HCT116 (cell line): ENCODE results near the gene ZNF532.

ENCODE experiments used
- EGR1 ChIP-seq: IDR thresholded peaks from 2 replicates; pipeline ENCODE4 v1.6.1; 2012; ENCODE audit warnings: low read depth
- ELF1 ChIP-seq: IDR thresholded peaks from 2 replicates; pipeline ENCODE4 v1.6.1; 2012; ENCODE audit warnings: low read depth, borderline replicate concordance
- EZH2 ChIP-seq: fragments of 200-600 bp; sonication (generic); IDR thresholded peaks from 2 replicates; pipeline ENCODE4 v1.6.1; 2017; ENCODE audit warnings: antibody characterized with exemption, mixed run types
- JUND ChIP-seq: IDR thresholded peaks from 2 replicates; pipeline ENCODE4 v1.6.1; 2012
- POLR2A ChIP-seq: IDR thresholded peaks from 2 replicates; pipeline ENCODE4 v1.7.0; 2011; ENCODE audit warnings: borderline replicate concordance; ENCODE audit not compliant: insufficient read depth, insufficient read length; ENCODE audit errors: extremely low read depth
- POLR2AphosphoS5 ChIP-seq: IDR thresholded peaks from 2 replicates; pipeline ENCODE4 v1.6.1; 2011; ENCODE audit warnings: mild to moderate bottlenecking, low read depth, low read length, moderate library complexity
- YY1 ChIP-seq: IDR thresholded peaks from 2 replicates; pipeline ENCODE4 v1.6.1; 2011; ENCODE audit warnings: low read length, low read depth, moderate library complexity, mild to moderate bottlenecking; ENCODE audit not compliant: insufficient replicate concordance; ENCODE audit errors: extremely low read depth
- TF ChIP-seq, protein P1 (sequence below), 3 experiments: fragments of 200-600 bp in 1 of 3; sonication (generic) in 1 of 3; IDR thresholded peaks in 2 of 3; conservative IDR thresholded peaks in 1 of 3; 2 replicates each; pipeline ENCODE4 v1.5.1; 2012 to 2017; ENCODE audit warnings: low read depth in 2 of 3, low read length in 2 of 3, antibody characterized with exemption in 1 of 3, borderline replicate concordance in 1 of 3, control low read depth in 1 of 3, mild to moderate bottlenecking in 1 of 3, mixed read lengths in 1 of 3, mixed run types in 1 of 3, moderate library complexity in 1 of 3; ENCODE audit not compliant: insufficient read depth in 1 of 3
- TF ChIP-seq, protein P2 (sequence below): IDR thresholded peaks from 2 replicates; pipeline ENCODE4 v1.6.1; 2011; ENCODE audit warnings: mild to moderate bottlenecking, low read length, moderate library complexity; ENCODE audit not compliant: insufficient replicate concordance; ENCODE audit errors: extremely low read depth
- TF ChIP-seq, protein P3 (sequence below): IDR thresholded peaks from 2 replicates; pipeline ENCODE4 v1.6.1; 2012

DNA sequence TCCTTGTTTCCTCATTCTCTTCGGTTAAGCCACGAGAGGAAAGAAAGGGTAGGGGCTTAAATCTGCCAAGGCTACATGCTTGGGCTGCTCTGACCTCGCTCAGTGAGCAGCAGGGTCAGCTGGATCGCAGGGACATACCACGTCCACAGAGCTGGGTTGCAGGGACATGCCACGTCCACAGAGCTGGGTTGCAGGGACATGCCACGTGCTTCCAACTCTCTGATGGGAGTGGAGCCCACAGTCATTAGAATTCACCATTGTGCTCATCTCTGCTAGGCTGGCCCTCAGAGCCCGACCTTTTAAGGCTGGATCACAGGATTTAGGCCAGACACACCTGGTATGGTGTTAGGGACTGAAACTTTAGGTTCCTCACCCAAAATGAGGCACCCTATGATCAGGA, 167.6 kb downstream of the ZNF532 start:
- TF ChIP-seq, protein P1, sequence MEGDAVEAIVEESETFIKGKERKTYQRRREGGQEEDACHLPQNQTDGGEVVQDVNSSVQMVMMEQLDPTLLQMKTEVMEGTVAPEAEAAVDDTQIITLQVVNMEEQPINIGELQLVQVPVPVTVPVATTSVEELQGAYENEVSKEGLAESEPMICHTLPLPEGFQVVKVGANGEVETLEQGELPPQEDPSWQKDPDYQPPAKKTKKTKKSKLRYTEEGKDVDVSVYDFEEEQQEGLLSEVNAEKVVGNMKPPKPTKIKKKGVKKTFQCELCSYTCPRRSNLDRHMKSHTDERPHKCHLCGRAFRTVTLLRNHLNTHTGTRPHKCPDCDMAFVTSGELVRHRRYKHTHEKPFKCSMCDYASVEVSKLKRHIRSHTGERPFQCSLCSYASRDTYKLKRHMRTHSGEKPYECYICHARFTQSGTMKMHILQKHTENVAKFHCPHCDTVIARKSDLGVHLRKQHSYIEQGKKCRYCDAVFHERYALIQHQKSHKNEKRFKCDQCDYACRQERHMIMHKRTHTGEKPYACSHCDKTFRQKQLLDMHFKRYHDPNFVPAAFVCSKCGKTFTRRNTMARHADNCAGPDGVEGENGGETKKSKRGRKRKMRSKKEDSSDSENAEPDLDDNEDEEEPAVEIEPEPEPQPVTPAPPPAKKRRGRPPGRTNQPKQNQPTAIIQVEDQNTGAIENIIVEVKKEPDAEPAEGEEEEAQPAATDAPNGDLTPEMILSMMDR (IDR thresholded peaks at IDR 0.05 in 2 of 3, conservative IDR thresholded peaks at IDR 0.05 in 1 of 3; ENCODE audit: borderline replicate concordance in 1 of 3, insufficient read depth in 1 of 3, low read depth in 2 of 3, low read length in 2 of 3) = no peak
- TF ChIP-seq, protein P2, sequence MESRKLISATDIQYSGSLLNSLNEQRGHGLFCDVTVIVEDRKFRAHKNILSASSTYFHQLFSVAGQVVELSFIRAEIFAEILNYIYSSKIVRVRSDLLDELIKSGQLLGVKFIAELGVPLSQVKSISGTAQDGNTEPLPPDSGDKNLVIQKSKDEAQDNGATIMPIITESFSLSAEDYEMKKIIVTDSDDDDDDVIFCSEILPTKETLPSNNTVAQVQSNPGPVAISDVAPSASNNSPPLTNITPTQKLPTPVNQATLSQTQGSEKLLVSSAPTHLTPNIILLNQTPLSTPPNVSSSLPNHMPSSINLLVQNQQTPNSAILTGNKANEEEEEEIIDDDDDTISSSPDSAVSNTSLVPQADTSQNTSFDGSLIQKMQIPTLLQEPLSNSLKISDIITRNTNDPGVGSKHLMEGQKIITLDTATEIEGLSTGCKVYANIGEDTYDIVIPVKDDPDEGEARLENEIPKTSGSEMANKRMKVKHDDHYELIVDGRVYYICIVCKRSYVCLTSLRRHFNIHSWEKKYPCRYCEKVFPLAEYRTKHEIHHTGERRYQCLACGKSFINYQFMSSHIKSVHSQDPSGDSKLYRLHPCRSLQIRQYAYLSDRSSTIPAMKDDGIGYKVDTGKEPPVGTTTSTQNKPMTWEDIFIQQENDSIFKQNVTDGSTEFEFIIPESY = no peak
- TF ChIP-seq POLR2A (no peak), ELF1 (no peak), EZH2 (no peak), JUND (no peak), YY1 (no peak), EGR1 (no peak), POLR2AphosphoS5 (no peak)
- TF ChIP-seq, protein P3, sequence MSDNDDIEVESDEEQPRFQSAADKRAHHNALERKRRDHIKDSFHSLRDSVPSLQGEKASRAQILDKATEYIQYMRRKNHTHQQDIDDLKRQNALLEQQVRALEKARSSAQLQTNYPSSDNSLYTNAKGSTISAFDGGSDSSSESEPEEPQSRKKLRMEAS = no peak
